GM06990 (cell line): ENCODE results near the gene PRKCH.

ENCODE experiments used
- DNase-seq: peaks from one replicate; pipeline ENCODE4 v3.0.0-alpha.2; 2011; ENCODE audit not compliant: insufficient read length; ENCODE audit errors: extremely low read depth
- H3K27me3 ChIP-seq: replicated peaks from 2 replicates; pipeline ENCODE4 v1.6.0; 2011; ENCODE audit warnings: low read length; ENCODE audit not compliant: control insufficient read depth, insufficient read depth
- H3K36me3 ChIP-seq: 2 replicates; pipeline ENCODE4 v1.5.1; 2011; ENCODE audit warnings: low read length; ENCODE audit not compliant: control insufficient read depth, insufficient read depth
- H3K4me3 ChIP-seq: replicated peaks from 2 replicates; pipeline ENCODE4 v1.5.1; 2011; ENCODE audit warnings: low read depth, mild to moderate bottlenecking, control low read depth, low read length
- CTCF ChIP-seq: IDR thresholded peaks from 2 replicates; pipeline ENCODE4 v1.5.1; 2011; ENCODE audit warnings: low read length, control low read depth, mild to moderate bottlenecking, inconsistent platforms; ENCODE audit not compliant: insufficient read depth, poor library complexity, severe bottlenecking

PRKCH gene

DNA sequence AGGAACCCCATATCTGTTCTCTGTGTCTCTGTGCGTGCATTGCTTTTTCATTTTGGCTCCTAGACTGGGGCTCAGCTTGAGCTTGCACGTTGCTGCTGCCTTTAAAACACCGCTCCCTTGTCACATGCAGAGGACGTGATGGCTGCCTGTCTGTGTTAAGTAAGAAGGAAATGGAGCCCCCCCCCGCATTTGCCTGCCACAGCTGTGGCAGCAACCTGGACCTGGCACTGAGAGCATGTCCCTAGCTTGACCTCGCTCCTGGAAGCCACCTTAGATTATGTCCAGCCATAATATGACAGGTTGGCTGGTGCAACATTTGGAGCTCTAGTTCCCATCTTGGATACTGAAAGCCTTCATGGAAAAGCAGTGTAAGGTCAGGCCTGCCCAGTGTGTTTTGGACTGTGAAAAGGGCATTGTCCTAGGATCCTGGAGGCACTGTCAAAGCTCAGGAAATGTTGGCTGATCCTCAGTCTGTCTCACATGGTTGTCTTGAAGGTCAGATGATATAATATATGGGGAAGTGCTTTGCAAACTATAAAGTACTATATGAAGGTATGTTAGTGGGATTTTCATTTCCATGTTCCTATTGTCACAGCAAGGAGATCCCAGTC is 73.8 kb downstream of the PRKCH start:
- no peak for DNase-seq
- Histone ChIP-seq H3K4me3 (no peak overlapping the region), H3K36me3 (no peaks in the 10 kb centered on the region), H3K27me3 (no peaks in the 10 kb centered on the region)
- no peak for TF ChIP-seq CTCF

DNA sequence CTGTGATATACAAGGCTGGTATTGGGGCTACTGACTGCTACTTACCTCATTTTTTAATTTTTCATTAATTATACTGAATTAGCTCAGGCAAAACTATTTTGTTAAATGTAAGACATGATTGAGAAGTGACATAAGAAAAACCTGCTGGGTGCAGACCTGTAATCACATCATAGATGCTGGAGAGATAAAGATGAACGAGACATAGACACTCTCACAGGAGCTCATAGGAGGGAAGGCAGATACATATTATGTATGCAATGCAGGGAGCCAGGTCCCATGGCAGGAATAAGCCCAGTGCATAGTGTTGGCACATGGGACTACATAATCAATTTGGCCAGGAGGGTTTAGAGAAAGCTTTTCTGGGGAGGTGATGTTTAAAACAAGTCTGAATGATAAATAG is 74.9 kb downstream of the PRKCH start:
- Histone ChIP-seq H3K36me3 (no peaks in the 10 kb centered on the region), H3K4me3 (no peak overlapping the region), H3K27me3 (no peaks in the 10 kb centered on the region; the same call in 1 of the 2 replicates)
- DNase-seq = no peak
- no peak for TF ChIP-seq CTCF

DNA sequence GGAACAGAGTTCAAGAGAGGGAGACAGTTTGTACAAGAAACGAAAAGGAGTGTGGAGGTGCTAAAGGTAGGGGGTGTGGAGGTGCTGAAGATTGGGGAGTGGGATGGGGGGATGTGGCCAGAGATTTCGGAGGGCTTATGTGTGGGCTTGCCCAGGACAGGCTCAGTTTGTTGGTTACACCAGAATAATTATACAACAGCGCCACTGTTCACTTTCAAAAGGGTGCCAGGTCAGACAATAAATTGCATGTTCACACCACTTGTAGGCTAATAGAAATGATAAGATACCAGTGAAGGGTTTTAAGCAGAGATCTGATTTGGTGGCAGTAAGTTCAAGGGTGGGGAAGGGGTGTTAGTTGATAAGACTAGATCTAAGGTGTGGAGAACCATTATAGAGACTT is 75.3 kb downstream of the PRKCH start:
- H3K36me3 ChIP-seq = no peaks in the 10 kb centered on the region
- DNase-seq = no peak
- H3K4me3 ChIP-seq = no peak overlapping the region
- TF ChIP-seq CTCF = no peak
- no peaks in the 10 kb centered on the region; the same call in 1 of the 2 replicates for H3K27me3 ChIP-seq

DNA sequence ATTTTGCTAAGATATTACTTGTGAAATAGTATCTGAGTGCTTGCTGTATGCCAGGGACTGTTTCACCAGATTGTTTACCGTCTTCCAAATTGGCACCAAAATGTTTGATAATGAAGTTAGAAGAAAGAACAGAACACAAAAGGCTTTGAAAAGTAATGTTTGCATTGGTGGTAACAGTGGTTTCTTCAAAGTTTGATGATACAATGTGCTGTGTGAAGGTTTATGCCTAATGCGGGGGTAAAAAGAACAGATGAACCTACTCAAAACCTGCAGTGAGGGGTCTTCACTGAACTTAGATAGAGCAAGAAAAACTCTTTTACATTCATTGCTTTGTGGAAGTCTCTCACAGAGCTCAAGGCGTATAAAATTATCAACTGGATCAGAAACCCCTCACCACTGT is 76.2 kb downstream of the PRKCH start:
- no peak for DNase-seq
- H3K27me3 ChIP-seq = no peaks in the 10 kb centered on the region; the same call in 1 of the 2 replicates
- H3K4me3 ChIP-seq = no peak overlapping the region
- no peak for TF ChIP-seq CTCF
- no peaks in the 10 kb centered on the region for H3K36me3 ChIP-seq

DNA sequence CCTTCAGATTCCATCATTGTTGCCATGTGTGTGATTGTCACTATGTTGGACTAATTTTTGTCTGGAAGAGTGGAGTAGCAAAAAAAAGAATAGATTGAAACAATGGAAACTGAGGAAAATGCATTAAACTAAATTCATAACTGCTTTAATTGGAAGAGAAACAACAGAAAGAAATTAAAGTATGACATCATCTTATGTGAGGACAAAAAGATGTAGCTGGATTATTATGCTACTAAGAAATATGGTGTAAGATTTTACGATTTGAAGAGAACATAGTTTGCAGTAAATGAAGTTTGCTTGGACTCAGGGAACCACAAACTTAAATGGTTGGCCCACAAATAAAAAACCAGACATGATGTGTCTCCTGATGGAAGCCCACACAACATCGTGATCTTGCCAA is 76.8 kb downstream of the PRKCH start:
- TF ChIP-seq CTCF = no peak
- H3K36me3 ChIP-seq = no peaks in the 10 kb centered on the region
- no peak for DNase-seq
- no peak overlapping the region for H3K4me3 ChIP-seq
- no peaks in the 10 kb centered on the region; the same call in 1 of the 2 replicates for H3K27me3 ChIP-seq

GRCh38 chr14:61399365-61399764 is 78.0 kb downstream of the PRKCH start:
- H3K27me3 ChIP-seq = no peaks in the 10 kb centered on the region; the same call in 1 of the 2 replicates
- no peak for TF ChIP-seq CTCF
- H3K4me3 ChIP-seq = no peak overlapping the region
- no peak for DNase-seq
- no peaks in the 10 kb centered on the region for H3K36me3 ChIP-seq
